IMR-90 (cell line): Measurements from ENCODE around the gene SRRM1. TPM values are rescaled to one million over a fixed set of nuclear protein-coding genes. Genes with fewer than 3 reads are reported as not detected.
A peak's percentile ranks its signal among the peaks of the same experiment; 100 is the strongest.
"Not testable (repeated sequence)": the region's sequence is repeated elsewhere in the genome, so short reads cannot be mapped to it uniquely, and the experiment has no call there.

Experiments
- ATAC-seq: fragments of 200-7000 bp; cut with Tn5 transposase; 2 replicates; pipeline ENCODE4 v1.9.1; 2020; ENCODE audit warnings: low read depth, mild to moderate bottlenecking, moderate library complexity
- BruUV-seq: library from RNA; stranded (reverse); fragments of 400-500 nt; replicated peaks from 2 replicates; lab custom pipeline; 2021; lab: Mats Ljungman, UMichigan
- CTCF ChIA-PET: fragments of 300-600 bp; formaldehyde crosslinking; extraction: SDS; loops from one replicate; lab custom pipeline; 2021; ENCODE audit warnings: antibody characterized with exemption; lab: Yijun Ruan, JAX
- POLR2A ChIA-PET: fragments of 300-600 bp; sonication (Branson Sonifier 250); formaldehyde crosslinking; loops from one replicate; lab custom pipeline; 2022; ENCODE audit warnings: antibody characterized with exemption; ENCODE audit not compliant: unreplicated experiment; lab: Charles Lee
- DNase-seq: peaks from one replicate; pipeline ENCODE4 v3.0.0; 2013
- H2AFZ ChIP-seq: replicated peaks from 2 replicates; pipeline ENCODE3; 2013; ENCODE audit warnings: low read length, mild to moderate bottlenecking; ENCODE audit not compliant: poor library complexity
- H2AK5ac ChIP-seq: 2 replicates; pipeline ENCODE4 v1.6.1; 2013; ENCODE audit warnings: low read depth, low read length, inconsistent platforms
- H2AK9ac ChIP-seq: replicated peaks from 2 replicates; pipeline ENCODE3; 2013; ENCODE audit warnings: mild to moderate bottlenecking, low read depth, low read length, moderate library complexity; ENCODE audit not compliant: poor library complexity
- H2BK120ac ChIP-seq: 2 replicates; pipeline ENCODE4 v1.6.1; 2013; ENCODE audit warnings: low read depth, low read length, inconsistent platforms
- H2BK15ac ChIP-seq: 3 replicates; pipeline ENCODE4 v1.6.1; 2013; ENCODE audit warnings: low read depth, low read length, inconsistent platforms
- H2BK20ac ChIP-seq: 2 replicates; pipeline ENCODE4 v1.6.1; 2013; ENCODE audit warnings: low read depth, mild to moderate bottlenecking, inconsistent platforms, low read length, moderate library complexity
- H2BK5ac ChIP-seq: 2 replicates; pipeline ENCODE4 v1.6.1; 2013; ENCODE audit warnings: mild to moderate bottlenecking, low read depth, low read length, inconsistent platforms; ENCODE audit not compliant: poor library complexity, severe bottlenecking
- H3K14ac ChIP-seq: replicated peaks from 2 replicates; pipeline ENCODE4 v1.6.1; 2013; ENCODE audit warnings: low read depth, low read length, inconsistent platforms
- H3K18ac ChIP-seq: 2 replicates; pipeline ENCODE4 v1.6.1; 2013; ENCODE audit warnings: low read depth, low read length, control low read depth
- H3K23ac ChIP-seq: 2 replicates; pipeline ENCODE4 v1.6.1; 2013; ENCODE audit warnings: low read depth, low read length, inconsistent platforms
- H3K27ac ChIP-seq: 2 replicates; pipeline ENCODE4 v1.5.1; 2013; ENCODE audit warnings: mild to moderate bottlenecking, control low read depth, low read length; ENCODE audit not compliant: insufficient read depth
- H3K27me3 ChIP-seq: 2 replicates; pipeline ENCODE4 v1.6.1; 2013; ENCODE audit warnings: low read length; ENCODE audit not compliant: control insufficient read depth, insufficient read depth
- H3K36me3 ChIP-seq: 2 replicates; pipeline ENCODE4 v1.6.1; 2013; ENCODE audit warnings: low read length, mixed read lengths; ENCODE audit not compliant: control insufficient read depth, insufficient read depth
- H3K4ac ChIP-seq: 2 replicates; pipeline ENCODE4 v1.6.1; 2013; ENCODE audit warnings: low read depth, low read length, inconsistent platforms
- H3K4me1 ChIP-seq: 2 replicates; pipeline ENCODE4 v1.6.1; 2013; ENCODE audit warnings: low read length, mixed read lengths; ENCODE audit not compliant: control insufficient read depth, insufficient read depth
- H3K4me2 ChIP-seq: 2 replicates; pipeline ENCODE4 v1.6.1; 2013; ENCODE audit warnings: low read depth, mild to moderate bottlenecking, control low read depth, low read length, moderate library complexity
- H3K4me3 ChIP-seq: 2 replicates; pipeline ENCODE4 v1.5.1; 2013; ENCODE audit warnings: low read depth, mild to moderate bottlenecking, control low read depth, low read length, moderate library complexity; ENCODE audit not compliant: insufficient read depth
- H3K56ac ChIP-seq: 2 replicates; pipeline ENCODE4 v1.6.1; 2013; ENCODE audit warnings: low read length, inconsistent platforms; ENCODE audit not compliant: insufficient read depth; ENCODE audit errors: extremely low read depth
- H3K79me1 ChIP-seq, 2 experiments: 2 replicates each; pipeline ENCODE4 v1.6.1; 2013; ENCODE audit warnings: low read length in 2 of 2, inconsistent platforms in 1 of 2, low read depth in 1 of 2
- H3K9ac ChIP-seq: 2 replicates; pipeline ENCODE4 v1.6.1; 2013; ENCODE audit warnings: low read depth, low read length, control low read depth
- H3K9me1 ChIP-seq: 2 replicates; pipeline ENCODE4 v1.6.1; 2013; ENCODE audit warnings: low read length, inconsistent platforms; ENCODE audit not compliant: insufficient read depth
- H3K9me3 ChIP-seq: 2 replicates; pipeline ENCODE4 v1.6.1; 2013; ENCODE audit warnings: low read length; ENCODE audit not compliant: control insufficient read depth, insufficient read depth
- H4K20me1 ChIP-seq: 2 replicates; pipeline ENCODE4 v1.6.1; 2013; ENCODE audit warnings: low read length, inconsistent platforms; ENCODE audit not compliant: insufficient read depth
- H4K5ac ChIP-seq: 2 replicates; pipeline ENCODE4 v1.6.1; 2013; ENCODE audit warnings: mild to moderate bottlenecking, low read depth, low read length, control low read depth
- H4K8ac ChIP-seq, 2 experiments: 2 replicates each; pipeline ENCODE4 v1.6.1; 2013; ENCODE audit warnings: low read depth in 2 of 2, low read length in 2 of 2, control low read depth in 1 of 2, inconsistent platforms in 1 of 2
- H4K91ac ChIP-seq: 2 replicates; pipeline ENCODE4 v1.6.1; 2013; ENCODE audit warnings: low read depth, low read length, inconsistent platforms; ENCODE audit not compliant: insufficient read depth
- whole genome bisulfite sequencing, 2 experiments: methylation state at CpG; one replicate each; pipeline versions ENCODE4 v1.1.5 to v1.1.7; 2013; ENCODE audit warnings: missing lambda C conversion rate in 2 of 2; ENCODE audit not compliant: insufficient read length in 1 of 2; ENCODE audit errors: extremely low coverage in 2 of 2; 5-methylcytosine and 5-hydroxymethylcytosine counted together
- dilution Hi-C: fragments of 300-500 bp; cut with HindIII; formaldehyde crosslinking; loops from one replicate; pipeline ENCODE4 v1.14.3; 2018; ENCODE audit warnings: low sequenced_read_pairs; ENCODE audit not compliant: unreplicated experiment
- in situ Hi-C: fragments of 300-500 bp; cut with MboI; formaldehyde crosslinking; loops from 3 replicates; pipeline ENCODE4 v1.14.3; 2019; ENCODE audit warnings: low sequenced_read_pairs, inconsistent platforms, mixed read lengths
- intact Hi-C: fragments of 100-400 bp; cut with micrococcal nuclease; formaldehyde crosslinking; loops from 2 replicates; pipeline ENCODE4 v1.10.0; 2022
- polyA plus RNA-seq, 3 experiments: library from polyadenylated mRNA; depleted of rRNA; stranded (reverse); fragments of >200 nt; gene quantifications; 2 replicates each; pipeline ENCODE4 v1.2.3, GENCODE V29; 2012; ENCODE audit warnings: low replicate concordance in 1 of 3
- total RNA-seq: library from RNA; depleted of rRNA; stranded (reverse); fragments of >200 nt; gene quantifications from 2 replicates; pipeline ENCODE4 v1.2.3, GENCODE V29; 2012

SRRM1 gene
- total and polyA plus RNA-seq, 2 of the 4 experiments (the other 2 are of a cell fraction) = 13.6 to 94.1 TPM

DNA sequence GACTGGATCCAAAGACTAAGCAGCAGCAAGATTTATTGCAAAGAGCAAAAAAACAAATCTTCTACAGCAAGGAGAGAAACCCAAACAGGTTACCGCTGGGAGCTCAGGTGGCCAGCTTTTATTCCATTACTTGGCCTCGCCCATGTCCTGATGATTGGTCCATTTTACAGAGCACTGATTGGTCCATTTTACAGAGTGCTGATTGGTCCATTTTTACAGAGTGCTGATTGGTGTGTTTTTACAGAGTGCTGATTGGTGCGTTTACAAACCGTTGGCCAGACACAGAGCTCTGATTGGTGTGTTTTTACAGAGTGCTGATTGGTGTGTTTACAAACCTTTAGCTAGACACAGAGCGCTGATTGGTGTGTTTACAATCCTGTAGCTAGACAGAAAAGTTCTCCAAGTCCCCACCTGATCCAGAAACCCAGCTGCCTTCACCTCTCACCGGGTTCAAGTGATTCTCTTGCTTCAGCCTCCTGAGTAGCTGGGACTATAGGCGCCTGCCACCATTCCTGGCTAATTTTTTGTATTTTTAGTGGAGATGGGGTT, 54.4 kb downstream of the SRRM1 start:
- H2BK20ac ChIP-seq, CTCF ChIA-PET, H3K27ac ChIP-seq, DNase-seq, H2BK5ac ChIP-seq, H3K27me3 ChIP-seq, H3K4ac ChIP-seq, intact Hi-C loops, ATAC-seq, H3K79me1 ChIP-seq, H3K23ac ChIP-seq, H4K91ac ChIP-seq, H3K9me3 ChIP-seq, H3K14ac ChIP-seq, H3K56ac ChIP-seq, H4K20me1 ChIP-seq, H3K9me1 ChIP-seq, H2AK5ac ChIP-seq, H4K8ac ChIP-seq, H3K4me2 ChIP-seq, dilution Hi-C loops, H3K36me3 ChIP-seq, BruUV-seq, H3K9ac ChIP-seq, H2BK120ac ChIP-seq, in situ Hi-C loops, H2BK15ac ChIP-seq, H2AK9ac ChIP-seq, H3K18ac ChIP-seq, H3K4me3 ChIP-seq, H2AFZ ChIP-seq, H4K5ac ChIP-seq, POLR2A ChIA-PET: not testable (repeated sequence)
- peaks cover 11% of the 10 kb centered on the region for H3K4me1 ChIP-seq
- 100% methylated on average over 1 of the region's 7 CpGs; no CpG with 5 or more reads in 1 of the 2 experiments for whole genome bisulfite sequencing, 2 experiments

DNA sequence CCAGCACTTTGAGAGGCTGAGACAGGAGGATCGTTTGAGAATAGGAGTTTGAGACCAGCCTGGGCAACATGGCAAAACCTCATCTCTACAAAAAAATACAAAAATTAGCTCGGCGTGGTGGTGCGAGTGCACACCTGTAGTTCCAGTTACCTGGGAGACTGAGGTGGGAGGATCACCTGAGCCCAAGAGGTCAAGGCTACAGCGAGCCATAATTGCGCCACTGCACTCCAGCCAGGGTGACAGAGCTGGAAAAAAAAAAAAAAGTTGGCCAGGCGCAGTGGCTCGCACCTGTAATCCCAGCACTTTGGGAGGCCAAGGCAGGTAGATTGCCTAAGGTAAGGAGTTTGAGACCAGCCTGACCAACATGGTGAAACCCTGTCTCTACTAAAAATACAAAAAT, 55.2 kb downstream of the SRRM1 start:
- ATAC-seq, H3K79me1 ChIP-seq, POLR2A ChIA-PET, H2AK9ac ChIP-seq, H3K4me2 ChIP-seq, in situ Hi-C loops, intact Hi-C loops, H4K20me1 ChIP-seq, H2BK15ac ChIP-seq, H3K14ac ChIP-seq, dilution Hi-C loops, H3K4me3 ChIP-seq, H3K27ac ChIP-seq, DNase-seq, H3K18ac ChIP-seq, H3K9ac ChIP-seq, H3K27me3 ChIP-seq, BruUV-seq, H3K56ac ChIP-seq, H3K36me3 ChIP-seq, H4K5ac ChIP-seq, H3K4ac ChIP-seq, H2AFZ ChIP-seq, H4K8ac ChIP-seq, CTCF ChIA-PET, H2BK120ac ChIP-seq, H3K9me3 ChIP-seq, H2BK5ac ChIP-seq, H2BK20ac ChIP-seq, H4K91ac ChIP-seq, H3K23ac ChIP-seq: not testable (repeated sequence)
- peaks cover 14% of the 10 kb centered on the region for H3K9me1 ChIP-seq
- WGBS, 2 experiments = no CpG with 5 or more reads among the region's 8 CpGs
- H3K4me1 ChIP-seq = peaks cover 11% of the 10 kb centered on the region
- H2AK5ac ChIP-seq = peak overlapping the region; percentile 59; the same call in 1 of the 2 replicates
